Superior temporal gyrus (tissue), 1 donor: ENCODE measurements around the gene TUBGCP5.

Experiments
- DNase-seq: peaks from one replicate; pipeline ENCODE4 v3.0.0-alpha.2; 2016; ENCODE audit errors: extremely low spot score

Gene TUBGCP5

DNA sequence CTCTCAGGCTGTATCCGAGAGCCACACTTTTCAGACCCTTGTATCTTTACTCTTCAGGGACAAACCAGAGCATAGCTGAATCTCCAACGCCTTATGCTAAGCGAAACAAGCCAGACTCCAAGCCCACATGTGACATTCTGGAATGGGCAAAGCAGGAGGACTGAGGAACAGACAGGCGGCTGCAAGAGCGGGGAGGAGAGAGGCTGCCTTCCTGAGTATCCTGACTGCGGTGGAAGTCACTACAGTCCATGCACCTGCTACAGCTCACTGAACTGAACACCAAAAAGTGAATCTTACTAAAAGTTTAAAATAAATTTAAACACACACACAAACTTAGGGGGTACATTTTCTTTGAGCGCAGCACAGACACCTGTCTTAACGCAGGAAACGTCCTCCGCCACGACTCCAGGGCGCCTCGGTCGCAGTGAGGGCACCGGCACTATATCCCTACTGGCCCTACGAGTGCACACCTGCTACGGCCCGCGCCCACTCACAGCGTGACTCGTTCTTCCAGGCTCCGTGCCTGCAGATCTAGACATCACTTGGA lies 60.6 kb downstream of the TUBGCP5 start:
- no peak for DNase-seq

DNA sequence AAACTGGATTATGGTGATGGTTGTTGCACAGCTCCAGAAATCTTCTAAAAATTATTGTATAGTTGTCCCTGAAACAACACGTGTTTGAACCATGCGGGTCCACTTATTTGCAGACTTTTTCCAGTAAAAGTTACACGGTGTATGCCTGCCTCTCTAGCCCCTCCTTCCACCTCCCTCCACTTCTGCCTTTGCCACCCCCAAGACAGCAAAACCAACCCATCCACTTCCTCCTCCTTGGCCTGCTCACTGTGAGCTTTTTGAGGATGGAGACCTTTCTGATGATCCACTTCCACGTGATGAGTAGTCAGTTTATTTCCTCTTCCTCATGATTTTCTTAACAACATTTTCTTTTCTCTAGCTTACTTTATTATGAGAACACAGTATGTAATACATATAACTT lies 64.6 kb downstream of the TUBGCP5 start:
- DNase-seq: no peak

DNA sequence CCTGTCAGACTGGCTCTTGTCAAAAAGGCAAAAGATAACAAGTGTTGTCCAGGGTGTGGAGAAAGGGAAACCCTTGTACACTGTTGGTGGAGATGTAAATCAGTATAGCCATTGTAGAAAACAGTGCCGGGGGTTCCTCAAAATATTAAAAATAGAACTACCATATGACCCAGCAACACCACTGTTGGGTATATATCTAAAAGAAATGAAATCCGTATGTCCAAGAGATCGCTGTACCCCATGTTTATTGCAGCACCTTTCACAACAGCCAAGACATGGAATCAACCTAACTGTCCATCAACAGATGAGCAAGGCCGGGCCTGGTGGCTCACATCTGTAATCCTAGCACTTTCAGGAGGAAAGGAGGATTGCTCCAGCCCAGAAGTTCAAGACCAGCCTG lies 65.4 kb downstream of the TUBGCP5 start:
- DNase-seq: no peak

DNA sequence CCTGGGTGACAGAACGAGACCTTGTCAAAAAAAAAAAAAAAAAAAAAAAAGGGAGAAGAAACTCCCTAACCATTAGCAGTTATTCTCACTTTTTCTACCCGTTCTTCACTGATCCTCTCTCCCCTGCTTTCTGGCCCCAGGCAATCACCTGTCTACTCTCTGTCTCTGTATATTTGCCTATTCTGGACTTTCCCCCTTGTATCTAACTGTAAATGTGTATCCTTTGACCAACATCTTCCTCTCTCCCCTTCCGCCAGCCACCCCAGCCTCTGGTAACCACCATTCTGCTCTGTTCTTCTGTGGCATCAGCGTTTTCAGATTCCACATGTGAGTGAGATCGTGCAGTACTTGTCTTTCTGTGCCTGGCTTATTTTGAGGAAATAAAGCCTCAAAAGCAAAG lies 66.1 kb downstream of the TUBGCP5 start:
- DNase-seq: no peak

DNA sequence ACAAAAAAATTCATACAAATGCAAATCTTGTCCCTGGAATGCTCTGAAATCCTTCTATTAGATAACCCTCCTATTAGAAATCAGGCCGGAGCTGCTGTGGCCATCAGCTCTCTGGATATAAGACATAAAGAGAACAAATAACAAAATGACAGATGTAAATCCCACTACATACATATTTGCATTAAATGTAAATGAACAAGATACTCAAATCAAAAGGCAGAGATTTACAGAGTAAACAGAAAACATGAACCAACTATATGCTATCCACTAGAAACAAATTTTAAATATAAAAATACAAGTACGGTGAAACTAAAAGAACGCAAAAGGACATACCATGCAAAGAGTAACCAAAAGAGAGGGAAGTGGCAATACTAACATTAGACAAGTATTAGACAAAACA lies 69.9 kb downstream of the TUBGCP5 start:
- DNase-seq: no peak

DNA sequence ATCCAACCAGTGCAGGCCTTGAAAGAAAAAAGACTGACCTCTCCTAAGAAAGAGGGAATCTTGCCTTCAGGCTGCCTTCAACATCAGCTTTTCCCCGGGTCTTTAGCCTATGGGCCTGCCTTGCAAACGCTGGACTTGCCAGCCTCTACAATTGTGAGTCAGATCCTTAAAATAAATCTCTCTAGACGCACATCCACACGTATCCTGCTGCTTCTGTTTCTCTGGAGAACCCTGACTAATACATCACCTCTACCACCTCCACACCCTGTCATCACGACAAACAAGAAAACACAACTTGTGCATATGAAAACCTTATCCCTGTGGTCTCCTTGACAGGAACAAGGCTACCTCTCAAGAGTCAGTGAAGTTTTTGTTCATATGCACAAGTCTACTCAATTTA lies 71.0 kb downstream of the TUBGCP5 start:
- no peak for DNase-seq

DNA sequence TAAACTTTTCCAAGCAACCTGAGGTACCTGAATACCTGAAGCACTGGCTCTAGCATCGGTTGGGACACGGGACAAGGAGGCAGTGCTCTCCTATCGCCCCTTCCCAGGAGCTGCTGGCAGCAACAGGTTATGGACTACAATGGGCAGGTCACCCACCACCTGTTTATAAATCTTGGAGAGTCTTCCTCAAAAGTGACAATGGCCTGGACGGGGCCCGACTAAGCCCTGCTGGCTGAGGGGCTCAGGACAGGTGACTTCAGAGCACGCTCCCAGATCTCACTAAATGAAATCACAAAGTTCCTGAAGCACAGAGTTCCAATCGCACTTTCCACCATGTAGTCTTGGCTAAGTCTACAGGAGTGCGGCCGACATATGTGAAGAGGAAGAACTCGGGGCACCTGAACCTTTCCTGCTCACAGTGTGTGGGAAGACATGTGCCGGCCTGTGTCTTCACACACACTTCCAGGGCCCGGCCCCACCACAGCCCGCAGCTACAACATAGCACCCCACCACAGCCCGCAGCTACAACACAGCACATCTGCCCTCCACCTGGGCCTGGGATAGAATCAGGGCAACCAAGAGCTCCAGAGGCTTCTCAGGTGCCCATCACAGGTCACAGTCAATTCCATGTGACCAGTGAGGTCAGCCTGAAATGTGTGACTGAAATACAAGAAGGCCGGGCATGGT lies 72.1 kb downstream of the TUBGCP5 start:
- no peak for DNase-seq

DNA sequence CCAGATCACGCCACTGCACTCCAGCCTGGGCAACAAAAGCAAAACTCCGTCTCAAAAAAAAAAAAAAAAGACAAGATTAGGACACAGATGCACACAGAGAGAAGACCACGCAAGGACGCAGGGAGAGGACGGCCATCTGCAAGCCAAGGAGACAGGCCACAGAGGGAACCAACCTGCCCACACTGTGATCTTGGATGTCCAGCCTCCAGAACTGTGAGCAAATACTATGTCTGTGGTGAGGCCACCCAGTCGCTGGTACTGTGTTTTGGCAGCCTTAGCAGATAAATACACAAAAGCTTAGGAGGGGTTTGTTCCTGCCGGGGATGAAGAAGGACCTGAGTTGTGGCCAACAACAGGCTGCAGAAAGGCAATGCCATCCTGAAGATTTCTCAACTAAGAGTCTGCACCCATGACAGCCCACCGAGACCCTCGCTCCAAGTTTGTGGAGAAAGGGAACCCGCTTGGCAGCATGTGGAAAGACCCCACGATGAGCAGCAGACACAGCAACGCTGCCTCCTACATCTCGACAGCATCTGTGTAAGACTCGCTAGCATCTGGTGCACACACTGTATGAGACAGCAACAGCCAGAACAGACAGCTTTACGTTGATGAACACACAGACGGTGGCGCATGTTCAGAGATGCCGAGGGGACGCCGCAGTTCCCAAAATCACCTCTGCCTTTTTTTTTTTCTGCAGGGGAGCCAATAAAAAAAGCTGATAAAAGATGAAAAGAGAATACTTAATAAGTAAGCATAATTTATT lies 72.9 kb downstream of the TUBGCP5 start:
- no peak for DNase-seq

DNA sequence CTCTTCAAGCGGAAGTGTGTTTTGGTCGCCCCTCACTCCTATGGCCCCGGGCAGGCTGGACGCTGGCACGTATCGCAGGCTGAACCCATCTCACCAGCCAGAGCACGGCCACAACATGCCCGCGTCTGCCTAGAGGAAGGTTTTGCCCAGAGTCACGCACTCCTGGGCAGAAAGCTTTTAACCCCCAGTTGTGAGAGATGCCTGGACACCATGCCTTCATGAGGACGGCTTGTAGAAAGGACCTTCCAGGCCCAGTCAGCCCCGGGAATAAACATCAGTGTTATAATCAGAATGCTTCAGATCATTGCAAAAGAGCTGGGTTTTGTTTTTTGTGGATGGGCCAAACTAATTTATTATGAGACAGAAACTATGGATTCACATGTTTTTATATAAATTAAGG lies 75.7 kb downstream of the TUBGCP5 start:
- DNase-seq: no peak

DNA sequence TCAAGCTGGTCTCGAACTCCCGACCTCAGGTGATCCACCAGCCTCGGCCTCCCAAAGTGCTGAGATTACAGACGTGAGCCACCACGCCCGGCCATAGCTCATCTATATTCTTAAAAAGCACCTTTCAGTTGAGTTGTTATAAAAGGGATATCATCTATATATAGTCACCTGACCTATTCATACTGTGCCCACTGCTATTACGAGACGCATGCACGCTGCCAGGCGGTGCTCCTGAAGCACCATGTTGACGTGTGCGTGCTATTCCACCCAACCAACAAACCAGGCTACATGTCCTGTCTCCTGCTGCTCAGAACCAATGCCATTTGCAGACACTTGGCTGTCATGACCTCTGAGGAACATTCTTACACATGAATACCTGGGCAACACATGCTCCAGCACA lies 76.8 kb downstream of the TUBGCP5 start:
- no peak for DNase-seq

DNA sequence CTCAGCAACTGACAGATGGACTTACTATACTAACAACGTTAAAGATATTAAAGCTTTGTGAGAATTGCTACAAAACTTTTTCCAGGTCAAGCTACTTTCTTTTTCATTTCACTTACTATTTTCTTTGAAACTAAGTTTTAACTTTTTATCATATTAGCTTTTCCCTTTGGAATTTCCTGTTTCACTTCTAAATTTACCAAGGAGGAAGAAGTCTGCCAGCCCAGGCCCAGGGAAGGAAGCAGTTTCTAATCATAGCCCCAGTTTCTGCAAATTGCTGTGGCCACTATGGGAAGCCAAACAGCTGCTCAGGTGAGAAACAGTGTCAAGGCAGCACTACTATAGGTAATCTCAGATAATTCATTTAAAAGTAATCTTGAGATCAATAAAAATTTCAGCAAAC lies 77.6 kb downstream of the TUBGCP5 start:
- no peak for DNase-seq

DNA sequence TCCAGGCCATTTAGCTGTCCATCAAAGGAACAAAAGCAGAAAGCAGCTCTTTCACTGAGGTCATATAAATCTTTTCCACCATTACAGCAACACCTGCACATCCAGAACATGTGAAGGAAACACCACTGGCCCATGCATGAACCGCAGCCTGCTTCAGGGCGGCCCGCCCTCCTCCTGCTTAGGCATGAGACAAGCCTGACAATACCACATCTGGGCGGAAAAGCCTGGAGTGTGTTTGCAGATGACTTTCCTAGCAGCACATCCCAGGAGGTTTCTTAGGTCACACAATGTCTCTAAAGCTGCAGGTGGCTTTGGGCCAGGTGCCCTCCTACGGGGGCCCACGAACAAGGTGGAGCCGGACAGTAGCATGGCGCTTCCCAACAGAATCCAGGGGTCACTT lies 78.8 kb downstream of the TUBGCP5 start:
- no peak for DNase-seq

DNA sequence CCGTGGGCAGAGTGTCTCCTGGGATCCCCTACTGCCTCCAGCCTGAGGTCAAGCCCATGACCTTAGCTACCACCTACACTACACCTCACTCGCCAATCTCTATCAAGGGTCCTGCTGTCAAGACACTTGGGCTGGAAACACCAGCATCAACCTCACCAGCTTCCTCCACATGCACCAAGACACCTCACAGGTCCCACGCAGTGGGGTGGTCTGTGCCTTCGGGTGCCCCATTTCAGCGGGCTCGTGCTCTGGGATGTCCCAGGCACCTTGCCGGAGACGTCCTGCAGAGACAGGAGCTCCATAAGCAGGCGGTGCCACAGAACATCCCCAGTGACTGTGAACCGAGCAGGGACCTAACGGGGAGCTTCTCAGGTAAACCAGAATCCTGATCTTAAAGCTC lies 79.2 kb downstream of the TUBGCP5 start:
- no peak for DNase-seq

DNA sequence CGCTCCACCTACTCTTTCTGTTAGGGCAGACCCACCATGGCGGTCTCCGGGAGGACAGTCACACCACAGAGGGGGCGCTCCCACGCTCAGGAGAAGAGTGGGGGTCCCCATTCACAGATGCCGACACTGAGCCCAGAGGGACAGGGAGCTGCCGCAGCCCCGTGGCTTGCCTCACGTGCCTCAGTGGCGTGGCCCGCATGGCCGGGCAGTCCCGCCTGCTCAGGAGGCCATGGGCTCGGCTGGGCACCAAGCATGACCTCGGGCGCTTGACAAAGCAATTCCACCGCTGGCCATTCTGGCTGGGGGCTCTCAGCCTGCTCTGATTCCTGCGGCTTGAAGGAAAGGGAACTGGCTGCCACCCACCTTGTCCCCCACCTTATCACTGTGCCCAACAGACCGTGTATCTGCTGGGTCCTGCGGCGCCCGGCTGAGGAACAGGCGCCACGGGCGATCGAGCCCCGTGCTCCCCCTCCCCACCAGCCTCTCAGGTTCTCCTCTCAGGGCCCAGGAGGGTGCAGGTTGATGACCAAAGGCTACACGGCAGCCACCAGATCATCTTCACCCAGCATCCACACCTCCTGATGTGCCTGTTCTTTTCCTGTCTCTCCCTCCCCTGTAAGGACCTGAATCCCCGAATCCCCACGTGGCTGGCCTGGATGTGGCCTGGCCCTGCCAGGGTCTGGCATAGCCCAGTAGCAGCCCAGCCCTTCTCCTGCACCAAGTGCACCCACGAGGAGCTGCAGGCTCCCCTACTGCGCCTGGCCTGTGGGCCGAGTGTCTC lies 79.9 kb downstream of the TUBGCP5 start:
- DNase-seq: no peak

DNA sequence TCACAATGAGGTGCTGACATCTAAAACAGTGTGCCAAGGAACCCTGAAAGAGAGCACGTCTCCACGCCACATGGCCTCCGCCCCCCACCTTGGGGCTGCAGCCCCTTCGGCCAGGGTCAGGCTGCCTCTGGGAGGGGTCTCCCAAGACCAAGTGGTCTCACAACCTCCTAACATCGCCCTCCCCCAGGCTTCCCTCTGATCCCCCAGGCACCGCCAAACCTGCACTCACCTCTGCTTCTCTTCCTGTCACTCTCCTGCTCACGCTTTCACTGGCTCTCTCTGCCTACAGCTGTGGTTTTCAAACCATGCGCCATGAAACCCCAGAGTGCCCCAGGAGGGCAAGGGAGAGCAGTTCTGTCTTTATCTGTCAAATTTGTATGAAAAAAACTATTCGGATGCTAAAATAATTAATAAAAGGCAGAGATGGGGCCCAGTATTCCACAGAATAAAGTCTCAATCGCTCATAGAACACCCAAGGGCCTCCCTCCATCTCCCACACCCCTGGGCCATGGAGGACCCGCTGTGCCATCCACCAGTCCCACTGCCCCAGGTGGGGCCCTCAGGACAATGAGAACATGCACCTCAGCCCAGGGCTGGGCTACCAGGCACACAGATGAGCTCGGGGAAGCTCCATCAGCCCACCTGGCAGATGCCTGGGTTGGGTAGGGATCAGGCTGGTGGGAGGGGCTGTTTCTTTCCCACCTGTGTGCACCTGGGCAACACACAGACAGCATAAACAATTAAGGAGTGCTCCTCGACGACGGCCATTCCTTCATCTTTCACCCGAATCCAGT lies 80.7 kb downstream of the TUBGCP5 start:
- DNase-seq: no peak

DNA sequence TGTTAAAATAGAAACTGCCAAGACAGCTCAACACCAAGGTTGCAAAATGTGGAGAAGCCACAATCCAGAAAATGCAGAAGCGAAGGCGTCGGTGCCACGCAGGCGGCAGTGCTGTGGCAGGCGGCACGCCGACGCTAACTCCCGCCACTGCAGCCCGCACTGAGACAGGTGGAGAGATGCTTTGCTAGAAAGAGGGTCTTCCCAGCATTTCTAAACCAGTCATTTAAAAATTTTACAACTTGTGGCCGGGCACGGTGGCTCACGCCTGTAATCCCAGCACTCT lies 82.5 kb downstream of the TUBGCP5 start:
- DNase-seq: no peak

DNA sequence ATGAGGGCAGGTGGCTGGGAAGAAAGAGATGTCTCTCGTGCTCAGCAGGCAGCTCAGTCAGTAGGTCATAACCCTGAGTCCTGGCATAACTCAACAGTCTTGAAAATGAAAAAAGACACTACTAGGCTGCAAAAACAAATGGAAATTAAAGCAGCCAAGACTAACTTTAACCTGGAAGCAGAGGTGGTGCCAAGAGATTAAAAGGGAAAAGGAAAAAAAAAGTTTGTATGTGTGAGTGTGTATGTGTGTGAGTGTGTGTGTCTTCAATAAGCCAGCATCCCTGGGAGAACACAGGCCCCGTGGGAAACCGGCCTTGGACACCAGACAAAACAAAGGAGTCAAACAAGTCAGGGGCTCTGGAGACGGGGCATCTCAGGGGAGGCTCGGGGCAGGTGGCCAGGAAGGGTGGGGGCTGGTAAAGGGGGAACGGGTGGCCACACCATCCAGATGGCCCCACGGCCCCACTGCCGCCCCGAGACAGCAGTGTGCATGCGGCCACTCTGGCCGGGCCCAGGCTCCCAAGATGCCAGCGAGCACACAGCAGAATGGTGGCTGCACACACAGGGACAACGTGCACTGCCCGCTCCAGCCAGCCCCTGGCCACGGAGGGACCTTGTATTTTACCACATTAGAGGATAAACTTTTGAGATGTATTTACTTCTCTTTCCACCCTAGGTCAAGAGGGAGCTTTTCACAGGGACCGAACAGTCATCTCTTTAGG lies 83.0 kb downstream of the TUBGCP5 start:
- peak; percentile 44 for DNase-seq

DNA sequence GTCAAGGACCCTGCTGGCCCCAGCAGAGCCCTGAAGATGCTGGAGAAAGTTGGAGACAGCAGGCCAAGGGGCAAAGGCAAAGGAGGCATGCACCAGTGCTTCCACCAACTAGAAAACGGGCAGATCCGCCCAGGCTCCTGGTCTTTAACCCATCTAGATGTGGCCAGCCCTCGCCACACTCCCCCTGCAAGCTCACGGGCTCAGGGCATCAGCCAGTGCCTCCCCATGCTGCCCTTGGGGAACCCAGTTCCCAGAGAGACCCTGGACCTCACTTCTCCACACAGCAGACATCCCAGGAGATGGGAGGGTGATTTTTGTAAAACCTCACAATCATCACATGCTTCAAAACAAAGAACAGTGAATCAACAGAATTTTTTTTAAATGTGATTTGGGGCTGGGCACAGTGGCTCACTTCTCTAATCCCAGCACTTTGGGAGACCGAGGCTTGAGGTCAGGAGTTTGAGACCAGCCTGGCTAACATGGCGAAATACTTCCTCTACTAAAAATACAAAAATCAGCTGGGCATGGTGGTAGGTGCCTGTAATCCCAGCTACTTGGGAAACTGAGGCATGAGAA lies 83.7 kb downstream of the TUBGCP5 start:
- DNase-seq: no peak

DNA sequence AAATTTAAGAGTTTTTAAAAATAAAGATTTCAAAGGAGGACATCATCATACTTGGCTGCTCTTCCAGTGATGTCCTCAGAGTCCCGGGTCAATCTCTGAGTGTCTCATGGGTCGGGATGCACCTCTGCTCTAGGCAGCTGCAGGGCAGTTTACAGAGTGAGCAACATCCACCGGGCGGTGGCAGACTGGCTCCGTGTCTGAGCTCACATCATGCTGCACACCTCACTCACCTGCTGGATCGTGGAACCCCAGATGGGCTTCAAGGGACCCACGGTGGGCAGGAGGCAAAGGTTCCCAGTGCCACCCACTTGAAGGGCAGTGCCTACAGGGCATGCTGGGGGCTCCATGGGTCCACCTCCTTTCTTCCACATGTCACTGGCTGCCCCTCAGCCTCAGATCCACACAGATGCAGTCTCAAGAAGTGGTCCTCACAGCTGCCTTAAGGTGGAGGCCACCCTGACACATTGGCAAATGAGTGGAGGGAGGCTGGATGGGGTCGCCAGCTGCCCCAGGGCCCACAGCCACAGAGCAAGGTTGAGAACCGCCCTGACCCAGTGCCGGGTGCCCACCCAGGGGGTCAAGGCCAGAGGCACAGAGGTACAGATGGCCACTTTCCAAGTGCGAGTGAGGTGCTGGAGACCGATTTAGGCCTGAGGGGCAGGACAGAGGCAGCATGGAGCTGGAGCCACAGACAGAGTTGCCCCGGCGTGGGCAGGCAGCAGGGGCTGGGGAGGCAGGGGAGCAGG lies 84.4 kb downstream of the TUBGCP5 start:
- DNase-seq: no peak

DNA sequence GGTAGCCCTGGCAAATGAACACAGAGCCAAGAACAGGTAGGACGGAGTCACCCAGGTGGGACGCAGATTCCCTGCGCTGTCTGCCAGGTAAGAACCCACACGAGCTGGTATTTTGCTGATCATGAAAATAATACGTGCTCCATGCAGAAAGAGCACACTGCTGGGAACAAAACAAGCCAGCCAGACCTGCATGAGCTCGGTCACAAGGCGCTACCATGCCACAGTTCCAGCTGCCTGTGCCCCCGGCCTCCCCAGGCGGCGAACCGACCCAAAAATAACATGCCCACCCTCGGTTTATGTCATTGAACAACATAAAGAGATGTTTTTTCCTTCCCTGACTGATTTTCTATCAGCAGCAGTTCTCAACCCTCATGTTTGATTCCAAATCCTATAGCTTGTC lies 85.0 kb downstream of the TUBGCP5 start:
- no peak for DNase-seq
